Loucy (cell line): ENCODE measurements around the gene CDC42BPA.
"Not testable (repeated sequence)": the region's sequence is repeated elsewhere in the genome, so short reads cannot be mapped to it uniquely, and the experiment has no call there.

Experiments used
- H2AFZ ChIP-seq: fragments of 200-600 bp; sonication (generic); 2 replicates; pipeline ENCODE4 v1.6.0; 2016; ENCODE audit warnings: antibody characterized with exemption, mild to moderate bottlenecking, low read length, moderate library complexity
- H3F3A ChIP-seq: fragments of 200-600 bp; 2 replicates; pipeline ENCODE4 v1.6.0; 2016; ENCODE audit warnings: antibody characterized with exemption, low read depth, mild to moderate bottlenecking
- H3K27me3 ChIP-seq: fragments of 200-600 bp; sonication (generic); 2 replicates; pipeline ENCODE4 v1.6.1; 2014; ENCODE audit warnings: low read length, mild to moderate bottlenecking; ENCODE audit not compliant: insufficient read depth, poor library complexity, severe bottlenecking
- H3K36me3 ChIP-seq: fragments of 200-600 bp; sonication (generic); 2 replicates; pipeline ENCODE4 v1.6.1; 2016; ENCODE audit warnings: low read length; ENCODE audit not compliant: insufficient read depth
- H3K4me1 ChIP-seq: fragments of 200-600 bp; sonication (generic); 2 replicates; pipeline ENCODE4 v1.5.1; 2014; ENCODE audit warnings: low read length, mild to moderate bottlenecking; ENCODE audit not compliant: insufficient read depth, poor library complexity, severe bottlenecking
- H3K4me2 ChIP-seq: fragments of 200-600 bp; sonication (generic); 2 replicates; pipeline ENCODE4 v1.6.0; 2014; ENCODE audit warnings: antibody characterized with exemption, low read length, low read depth, mild to moderate bottlenecking; ENCODE audit not compliant: poor library complexity, severe bottlenecking
- H3K4me3 ChIP-seq: fragments of 200-600 bp; sonication (generic); 2 replicates; pipeline ENCODE4 v1.5.1; 2014; ENCODE audit warnings: low read length, mild to moderate bottlenecking, mixed read lengths; ENCODE audit not compliant: poor library complexity, severe bottlenecking
- H3K79me2 ChIP-seq: fragments of 200-600 bp; sonication (generic); 2 replicates; pipeline ENCODE4 v1.6.1; 2014; ENCODE audit warnings: low read length; ENCODE audit not compliant: insufficient read depth
- H3K9ac ChIP-seq: fragments of 200-600 bp; sonication (generic); 2 replicates; pipeline ENCODE4 v1.6.0; 2014; ENCODE audit warnings: mild to moderate bottlenecking, low read depth, low read length, moderate library complexity; ENCODE audit not compliant: poor library complexity, severe bottlenecking
- H3K9me2 ChIP-seq: fragments of 200-600 bp; sonication (generic); replicated peaks from 2 replicates; pipeline ENCODE4 v1.6.1; 2016; ENCODE audit warnings: low read depth, low read length, mixed read lengths
- H3K9me3 ChIP-seq: fragments of 200-600 bp; sonication (generic); 2 replicates; pipeline ENCODE4 v1.6.1; 2014; ENCODE audit warnings: mild to moderate bottlenecking, antibody characterized with exemption, low read length, low read depth; ENCODE audit not compliant: insufficient read depth
- H4K20me1 ChIP-seq: fragments of 200-600 bp; sonication (generic); 2 replicates; pipeline ENCODE4 v1.6.0; 2014; ENCODE audit warnings: antibody characterized with exemption, low read length, mild to moderate bottlenecking; ENCODE audit not compliant: insufficient read depth, poor library complexity, severe bottlenecking
- EZH2phosphoT487 ChIP-seq: fragments of 200-600 bp; IDR thresholded peaks from 2 replicates; pipeline ENCODE4 v1.6.1; 2018; ENCODE audit warnings: antibody characterized with exemption, mild to moderate bottlenecking, moderate library complexity, borderline replicate concordance
- TF ChIP-seq, protein P1 (sequence below): fragments of 200-600 bp; sonication (generic); conservative IDR thresholded peaks from 2 replicates; pipeline ENCODE4 v1.5.1; 2014; ENCODE audit warnings: mild to moderate bottlenecking, antibody characterized with exemption, low read length

CDC42BPA gene

GRCh38 chr1:226956942-226957713 lies 361.2 kb downstream of the CDC42BPA start:
- H3K9me3 ChIP-seq: no peaks in the 10 kb centered on the region

DNA sequence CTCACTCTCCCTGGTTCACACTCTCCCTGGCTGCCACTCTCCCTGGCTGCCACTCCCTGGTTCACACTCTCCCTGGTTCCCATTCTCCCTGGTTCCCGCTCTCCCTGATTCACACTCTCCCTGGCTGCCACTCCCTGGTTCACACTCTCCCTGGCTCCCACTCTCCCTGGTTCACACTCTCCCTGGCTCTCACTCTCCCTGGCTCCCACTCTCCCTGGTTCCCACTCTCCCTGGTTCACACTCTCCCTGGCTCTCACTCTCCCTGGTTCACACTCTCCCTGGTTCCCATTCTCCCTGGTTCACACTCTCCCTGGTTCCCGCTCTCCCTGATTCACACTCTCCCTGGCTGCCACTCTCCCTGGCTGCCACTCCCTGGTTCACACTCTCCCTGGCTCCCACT lies 362.4 kb downstream of the CDC42BPA start:
- not testable (repeated sequence) for H3K4me1 ChIP-seq, H3K4me3 ChIP-seq, H4K20me1 ChIP-seq, H3F3A ChIP-seq, H3K36me3 ChIP-seq, H2AFZ ChIP-seq, H3K9ac ChIP-seq, H3K27me3 ChIP-seq, H3K4me2 ChIP-seq, H3K9me2 ChIP-seq, H3K9me3 ChIP-seq
- H3K79me2 ChIP-seq: peaks cover 48% of the 10 kb centered on the region; the same call in 1 of the 2 replicates

More at GRCh38 chr1:226956942-226957713, 361.2 kb downstream of the CDC42BPA start:
- Histone ChIP-seq H3K9me2 (no peaks in the 10 kb centered on the region), H3K27me3 (no peaks in the 10 kb centered on the region), H3K4me1 (no peaks in the 10 kb centered on the region), H3K79me2 (peaks cover 39% of the 10 kb centered on the region; the same call in 1 of the 2 replicates), H3K4me3 (no peak overlapping the region), H4K20me1 (no peaks in the 10 kb centered on the region), H3K36me3 (no peaks in the 10 kb centered on the region), H3K4me2 (no peak overlapping the region), H3F3A (no peaks in the 10 kb centered on the region), H2AFZ (no peak overlapping the region), H3K9ac (no peak overlapping the region)
- TF ChIP-seq, protein P1, sequence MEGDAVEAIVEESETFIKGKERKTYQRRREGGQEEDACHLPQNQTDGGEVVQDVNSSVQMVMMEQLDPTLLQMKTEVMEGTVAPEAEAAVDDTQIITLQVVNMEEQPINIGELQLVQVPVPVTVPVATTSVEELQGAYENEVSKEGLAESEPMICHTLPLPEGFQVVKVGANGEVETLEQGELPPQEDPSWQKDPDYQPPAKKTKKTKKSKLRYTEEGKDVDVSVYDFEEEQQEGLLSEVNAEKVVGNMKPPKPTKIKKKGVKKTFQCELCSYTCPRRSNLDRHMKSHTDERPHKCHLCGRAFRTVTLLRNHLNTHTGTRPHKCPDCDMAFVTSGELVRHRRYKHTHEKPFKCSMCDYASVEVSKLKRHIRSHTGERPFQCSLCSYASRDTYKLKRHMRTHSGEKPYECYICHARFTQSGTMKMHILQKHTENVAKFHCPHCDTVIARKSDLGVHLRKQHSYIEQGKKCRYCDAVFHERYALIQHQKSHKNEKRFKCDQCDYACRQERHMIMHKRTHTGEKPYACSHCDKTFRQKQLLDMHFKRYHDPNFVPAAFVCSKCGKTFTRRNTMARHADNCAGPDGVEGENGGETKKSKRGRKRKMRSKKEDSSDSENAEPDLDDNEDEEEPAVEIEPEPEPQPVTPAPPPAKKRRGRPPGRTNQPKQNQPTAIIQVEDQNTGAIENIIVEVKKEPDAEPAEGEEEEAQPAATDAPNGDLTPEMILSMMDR: no peak
- TF ChIP-seq EZH2phosphoT487: no peak

DNA sequence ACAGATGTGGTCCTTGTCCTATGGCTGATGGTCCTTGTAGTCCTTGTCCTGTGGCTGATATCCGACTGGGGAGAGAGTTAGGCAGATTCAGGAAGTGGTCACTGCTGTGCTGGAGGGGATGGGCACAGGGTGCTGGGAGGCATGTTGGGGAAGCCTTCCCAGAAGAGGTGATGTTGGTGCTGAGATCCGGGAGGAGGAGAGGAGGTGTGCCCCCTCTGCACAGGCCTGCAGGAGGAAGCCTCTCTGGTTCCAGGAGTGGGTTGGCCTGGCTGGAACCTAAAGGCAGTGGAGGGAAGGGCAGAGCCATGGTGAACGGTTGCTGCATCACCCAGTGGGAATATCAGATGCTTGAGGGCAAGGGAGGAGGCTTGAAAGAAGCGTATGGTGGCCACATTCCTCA lies 363.5 kb downstream of the CDC42BPA start:
- Histone ChIP-seq H3K79me2 (peaks cover 49% of the 10 kb centered on the region; the same call in 1 of the 2 replicates), H3K9me3 (no peaks in the 10 kb centered on the region), H2AFZ (no peak overlapping the region), H3K4me2 (no peak overlapping the region), H3K27me3 (no peaks in the 10 kb centered on the region), H3K4me3 (no peak overlapping the region), H3K9me2 (no peaks in the 10 kb centered on the region), H3F3A (no peaks in the 10 kb centered on the region), H3K36me3 (no peaks in the 10 kb centered on the region), H3K9ac (no peak overlapping the region), H3K4me1 (no peaks in the 10 kb centered on the region), H4K20me1 (no peaks in the 10 kb centered on the region)
- TF ChIP-seq, protein P1: no peak
- no peak for TF ChIP-seq EZH2phosphoT487

DNA sequence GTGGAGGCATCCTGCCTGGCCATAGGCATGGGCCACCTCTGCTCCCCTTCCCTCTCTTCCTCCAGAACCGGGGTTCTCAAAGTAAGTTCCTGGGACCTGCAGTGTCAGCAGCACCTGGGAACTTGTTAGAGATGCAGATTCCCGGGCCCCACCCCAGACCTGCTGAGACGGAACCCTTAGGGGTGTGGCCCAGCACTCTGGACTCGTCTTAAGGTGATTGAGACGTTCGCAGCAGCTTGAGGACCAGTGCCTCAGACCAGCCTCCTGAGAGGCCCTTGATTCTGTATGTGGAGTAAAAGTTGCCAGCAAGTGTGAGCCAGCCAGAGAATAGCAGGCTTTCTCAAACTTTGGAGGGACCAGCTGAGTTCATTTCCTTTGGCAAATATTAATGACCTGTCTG lies 364.0 kb downstream of the CDC42BPA start:
- Histone ChIP-seq H4K20me1 (no peaks in the 10 kb centered on the region), H3K9me2 (no peaks in the 10 kb centered on the region), H3K4me2 (no peak overlapping the region), H3K9me3 (no peaks in the 10 kb centered on the region), H3K27me3 (no peaks in the 10 kb centered on the region), H3K79me2 (peaks cover 45% of the 10 kb centered on the region; the same call in 1 of the 2 replicates), H3K9ac (no peak overlapping the region), H2AFZ (no peak overlapping the region), H3K4me1 (no peaks in the 10 kb centered on the region), H3F3A (no peaks in the 10 kb centered on the region), H3K4me3 (no peak overlapping the region), H3K36me3 (no peaks in the 10 kb centered on the region)
- TF ChIP-seq, protein P1: no peak
- no peak for TF ChIP-seq EZH2phosphoT487
